HEK293 (cell line): ENCODE measurements around the gene PGBD5.

Experiments used
- BCL11A ChIP-seq: fragments of 450-650 bp; formaldehyde crosslinking; IDR thresholded peaks from 2 replicates; pipeline ENCODE4 v1.5.1; 2016; ENCODE audit warnings: low read depth, missing biosample characterization, missing genetic modification characterization
- GLIS2 ChIP-seq: fragments of 450-650 bp; formaldehyde crosslinking; IDR thresholded peaks from 2 replicates; pipeline ENCODE4 v1.5.1; 2016; ENCODE audit warnings: missing biosample characterization, missing genetic modification characterization
- KLF7 ChIP-seq: fragments of 450-650 bp; formaldehyde crosslinking; IDR thresholded peaks from 2 replicates; pipeline ENCODE4 v1.5.1; 2016; ENCODE audit warnings: missing biosample characterization, missing genetic modification characterization, borderline replicate concordance
- SP7 ChIP-seq: fragments of 450-650 bp; formaldehyde crosslinking; IDR thresholded peaks from 2 replicates; pipeline ENCODE4 v1.5.1; 2016; ENCODE audit warnings: missing biosample characterization, missing genetic modification characterization
- ZBTB20 ChIP-seq: fragments of 450-650 bp; formaldehyde crosslinking; IDR thresholded peaks from 2 replicates; pipeline ENCODE4 v1.5.1; 2016; ENCODE audit warnings: missing biosample characterization, missing genetic modification characterization
- ZFHX2 ChIP-seq: fragments of 450-650 bp; formaldehyde crosslinking; conservative IDR thresholded peaks from 2 replicates; pipeline ENCODE4 v1.5.1; 2016; ENCODE audit warnings: missing biosample characterization, missing genetic modification characterization
- ZFP37 ChIP-seq: fragments of 450-650 bp; formaldehyde crosslinking; IDR thresholded peaks from 2 replicates; pipeline ENCODE4 v1.5.1; 2016; ENCODE audit warnings: missing biosample characterization, missing genetic modification characterization
- ZNF248 ChIP-seq: fragments of 450-650 bp; formaldehyde crosslinking; IDR thresholded peaks from 2 replicates; pipeline ENCODE4 v1.5.1; 2017; ENCODE audit warnings: missing biosample characterization, missing genetic modification characterization
- ZNF501 ChIP-seq: fragments of 450-650 bp; formaldehyde crosslinking; IDR thresholded peaks from 2 replicates; pipeline ENCODE4 v1.5.1; 2016; ENCODE audit warnings: missing biosample characterization, missing genetic modification characterization
- ZNF560 ChIP-seq: fragments of 450-650 bp; formaldehyde crosslinking; IDR thresholded peaks from 2 replicates; pipeline ENCODE4 v1.5.1; 2017; ENCODE audit warnings: missing biosample characterization, missing genetic modification characterization, borderline replicate concordance
- ZNF561 ChIP-seq: fragments of 450-650 bp; IDR thresholded peaks from 2 replicates; pipeline ENCODE4 v1.5.1; 2018; ENCODE audit warnings: missing biosample characterization, missing genetic modification characterization, borderline replicate concordance
- ZNF707 ChIP-seq: fragments of 450-650 bp; formaldehyde crosslinking; IDR thresholded peaks from 2 replicates; pipeline ENCODE4 v1.5.1; 2016; ENCODE audit warnings: missing biosample characterization, missing genetic modification characterization
- TF ChIP-seq, protein P1 (sequence below): fragments of 450-650 bp; formaldehyde crosslinking; IDR thresholded peaks from 2 replicates; pipeline ENCODE4; 2016; ENCODE audit warnings: missing biosample characterization, missing genetic modification characterization
- TF ChIP-seq, protein P2 (sequence below): fragments of 450-650 bp; formaldehyde crosslinking; IDR thresholded peaks from 2 replicates; pipeline ENCODE4 v1.5.1; 2017; ENCODE audit warnings: missing biosample characterization, missing genetic modification characterization
- TF ChIP-seq, protein P3 (sequence below): fragments of 450-650 bp; formaldehyde crosslinking; conservative IDR thresholded peaks from 2 replicates; pipeline ENCODE4 v1.5.1; 2016; ENCODE audit warnings: low read depth, missing biosample characterization, missing genetic modification characterization
- TF ChIP-seq, protein P4 (sequence below): fragments of 450-650 bp; formaldehyde crosslinking; IDR thresholded peaks from 2 replicates; pipeline ENCODE4 v1.5.1; 2016; ENCODE audit warnings: missing biosample characterization, missing genetic modification characterization
- TF ChIP-seq, protein P5 (sequence below): fragments of 450-650 bp; formaldehyde crosslinking; IDR thresholded peaks from 2 replicates; pipeline ENCODE4 v1.5.1; 2016; ENCODE audit warnings: missing biosample characterization, missing genetic modification characterization, borderline replicate concordance
- TF ChIP-seq, protein P6 (sequence below): fragments of 450-650 bp; formaldehyde crosslinking; IDR thresholded peaks from 2 replicates; pipeline ENCODE4 v1.5.1; 2016; ENCODE audit warnings: missing biosample characterization, missing genetic modification characterization

Gene PGBD5

DNA sequence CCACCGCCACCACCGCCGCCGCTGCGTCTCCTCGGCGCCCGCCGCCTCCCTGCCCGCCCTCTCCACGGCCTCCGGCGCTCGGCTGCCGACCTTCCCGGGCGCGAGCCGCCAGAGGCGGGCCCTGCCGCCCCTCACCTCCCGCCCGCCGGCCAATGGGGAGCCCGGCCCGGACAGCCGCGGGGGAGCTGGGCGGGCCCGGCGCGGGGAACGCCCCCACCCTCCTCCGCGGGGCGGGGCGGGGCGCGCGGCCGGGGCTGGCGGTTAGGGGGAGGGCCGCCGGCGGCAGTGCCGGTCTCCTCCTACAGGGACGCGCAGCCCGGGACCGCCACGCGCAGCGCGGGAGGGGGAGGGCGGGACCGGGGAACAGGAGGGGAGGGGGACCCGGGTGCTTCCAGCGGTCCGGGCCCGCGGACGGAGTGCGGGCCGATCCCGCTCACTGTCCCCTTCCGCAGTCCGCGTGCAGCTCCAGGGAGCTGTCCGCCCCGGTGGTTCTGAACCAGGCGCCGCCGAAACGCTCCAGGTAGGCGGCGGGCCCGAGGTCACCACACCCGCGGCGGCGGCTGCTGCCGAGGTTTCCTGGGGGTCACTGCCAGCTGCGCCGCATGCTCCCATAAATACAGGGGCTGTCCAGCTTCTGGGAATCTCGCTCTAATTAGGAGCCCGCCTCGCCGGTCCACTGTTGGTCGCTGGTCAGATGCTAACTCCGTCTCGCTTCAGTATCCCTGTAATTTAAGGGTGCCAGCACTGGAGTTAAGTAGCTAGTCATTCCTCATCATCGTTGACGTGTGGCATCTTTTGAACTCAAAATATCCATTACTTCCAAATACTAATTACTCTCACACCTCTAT, at the start of gene PGBD5 (continued):
- peak; percentile 66 for TF ChIP-seq ZFHX2 (tag by site-specific recombination)
- TF ChIP-seq GLIS2 (tag by site-specific recombination), result peak; percentile 80
- TF ChIP-seq, protein P1, sequence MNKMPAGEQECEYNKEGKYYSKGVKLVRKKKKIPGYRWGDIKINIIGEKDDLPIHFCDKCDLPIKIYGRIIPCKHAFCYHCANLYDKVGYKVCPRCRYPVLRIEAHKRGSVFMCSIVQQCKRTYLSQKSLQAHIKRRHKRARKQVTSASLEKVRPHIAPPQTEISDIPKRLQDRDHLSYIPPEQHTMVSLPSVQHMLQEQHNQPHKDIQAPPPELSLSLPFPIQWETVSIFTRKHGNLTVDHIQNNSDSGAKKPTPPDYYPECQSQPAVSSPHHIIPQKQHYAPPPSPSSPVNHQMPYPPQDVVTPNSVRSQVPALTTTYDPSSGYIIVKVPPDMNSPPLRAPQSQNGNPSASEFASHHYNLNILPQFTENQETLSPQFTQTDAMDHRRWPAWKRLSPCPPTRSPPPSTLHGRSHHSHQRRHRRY (tag by site-specific recombination), result no peak
- TF ChIP-seq, protein P2, sequence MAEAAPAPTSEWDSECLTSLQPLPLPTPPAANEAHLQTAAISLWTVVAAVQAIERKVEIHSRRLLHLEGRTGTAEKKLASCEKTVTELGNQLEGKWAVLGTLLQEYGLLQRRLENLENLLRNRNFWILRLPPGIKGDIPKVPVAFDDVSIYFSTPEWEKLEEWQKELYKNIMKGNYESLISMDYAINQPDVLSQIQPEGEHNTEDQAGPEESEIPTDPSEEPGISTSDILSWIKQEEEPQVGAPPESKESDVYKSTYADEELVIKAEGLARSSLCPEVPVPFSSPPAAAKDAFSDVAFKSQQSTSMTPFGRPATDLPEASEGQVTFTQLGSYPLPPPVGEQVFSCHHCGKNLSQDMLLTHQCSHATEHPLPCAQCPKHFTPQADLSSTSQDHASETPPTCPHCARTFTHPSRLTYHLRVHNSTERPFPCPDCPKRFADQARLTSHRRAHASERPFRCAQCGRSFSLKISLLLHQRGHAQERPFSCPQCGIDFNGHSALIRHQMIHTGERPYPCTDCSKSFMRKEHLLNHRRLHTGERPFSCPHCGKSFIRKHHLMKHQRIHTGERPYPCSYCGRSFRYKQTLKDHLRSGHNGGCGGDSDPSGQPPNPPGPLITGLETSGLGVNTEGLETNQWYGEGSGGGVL, result peak; percentile 54; the same call in 1 of the 2 replicates
- TF ChIP-seq, protein P3, sequence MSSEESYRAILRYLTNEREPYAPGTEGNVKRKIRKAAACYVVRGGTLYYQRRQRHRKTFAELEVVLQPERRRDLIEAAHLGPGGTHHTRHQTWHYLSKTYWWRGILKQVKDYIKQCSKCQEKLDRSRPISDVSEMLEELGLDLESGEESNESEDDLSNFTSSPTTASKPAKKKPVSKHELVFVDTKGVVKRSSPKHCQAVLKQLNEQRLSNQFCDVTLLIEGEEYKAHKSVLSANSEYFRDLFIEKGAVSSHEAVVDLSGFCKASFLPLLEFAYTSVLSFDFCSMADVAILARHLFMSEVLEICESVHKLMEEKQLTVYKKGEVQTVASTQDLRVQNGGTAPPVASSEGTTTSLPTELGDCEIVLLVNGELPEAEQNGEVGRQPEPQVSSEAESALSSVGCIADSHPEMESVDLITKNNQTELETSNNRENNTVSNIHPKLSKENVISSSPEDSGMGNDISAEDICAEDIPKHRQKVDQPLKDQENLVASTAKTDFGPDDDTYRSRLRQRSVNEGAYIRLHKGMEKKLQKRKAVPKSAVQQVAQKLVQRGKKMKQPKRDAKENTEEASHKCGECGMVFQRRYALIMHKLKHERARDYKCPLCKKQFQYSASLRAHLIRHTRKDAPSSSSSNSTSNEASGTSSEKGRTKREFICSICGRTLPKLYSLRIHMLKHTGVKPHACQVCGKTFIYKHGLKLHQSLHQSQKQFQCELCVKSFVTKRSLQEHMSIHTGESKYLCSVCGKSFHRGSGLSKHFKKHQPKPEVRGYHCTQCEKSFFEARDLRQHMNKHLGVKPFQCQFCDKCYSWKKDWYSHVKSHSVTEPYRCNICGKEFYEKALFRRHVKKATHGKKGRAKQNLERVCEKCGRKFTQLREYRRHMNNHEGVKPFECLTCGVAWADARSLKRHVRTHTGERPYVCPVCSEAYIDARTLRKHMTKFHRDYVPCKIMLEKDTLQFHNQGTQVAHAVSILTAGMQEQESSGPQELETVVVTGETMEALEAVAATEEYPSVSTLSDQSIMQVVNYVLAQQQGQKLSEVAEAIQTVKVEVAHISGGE (tag by site-specific recombination), result peak; percentile 86
- 0 out of 2 replicates have a peak, but pooled peaks have one; percentile 27 for TF ChIP-seq ZFP37 (tag by site-specific recombination)
- TF ChIP-seq ZNF501, result 0 out of 2 replicates have a peak, but pooled peaks have one; percentile 50
- TF ChIP-seq ZNF560 (tag by site-specific recombination), result 0 out of 2 replicates have a peak, but pooled peaks have one; percentile 61
- TF ChIP-seq, protein P4, sequence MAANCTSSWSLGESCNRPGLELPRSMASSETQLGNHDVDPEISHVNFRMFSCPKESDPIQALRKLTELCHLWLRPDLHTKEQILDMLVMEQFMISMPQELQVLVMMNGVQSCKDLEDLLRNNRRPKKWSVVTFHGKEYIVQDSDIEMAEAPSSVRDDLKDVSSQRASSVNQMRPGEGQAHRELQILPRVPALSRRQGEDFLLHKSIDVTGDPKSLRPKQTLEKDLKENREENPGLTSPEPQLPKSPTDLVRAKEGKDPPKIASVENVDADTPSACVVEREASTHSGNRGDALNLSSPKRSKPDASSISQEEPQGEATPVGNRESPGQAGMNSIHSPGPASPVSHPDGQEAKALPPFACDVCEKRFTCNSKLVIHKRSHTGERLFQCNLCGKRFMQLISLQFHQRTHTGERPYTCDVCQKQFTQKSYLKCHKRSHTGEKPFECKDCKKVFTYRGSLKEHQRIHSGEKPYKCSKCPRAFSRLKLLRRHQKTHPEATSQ, result no peak; the same call in 1 of the 2 replicates
- peak; percentile 85; the same call in 1 of the 2 replicates for TF ChIP-seq ZNF561 (tag by site-specific recombination)
- peak; percentile 35; the same call in 1 of the 2 replicates for TF ChIP-seq BCL11A
- TF ChIP-seq ZBTB20 (tag by site-specific recombination), result peak; percentile 70; the same call in 1 of the 2 replicates
- TF ChIP-seq, protein P5, sequence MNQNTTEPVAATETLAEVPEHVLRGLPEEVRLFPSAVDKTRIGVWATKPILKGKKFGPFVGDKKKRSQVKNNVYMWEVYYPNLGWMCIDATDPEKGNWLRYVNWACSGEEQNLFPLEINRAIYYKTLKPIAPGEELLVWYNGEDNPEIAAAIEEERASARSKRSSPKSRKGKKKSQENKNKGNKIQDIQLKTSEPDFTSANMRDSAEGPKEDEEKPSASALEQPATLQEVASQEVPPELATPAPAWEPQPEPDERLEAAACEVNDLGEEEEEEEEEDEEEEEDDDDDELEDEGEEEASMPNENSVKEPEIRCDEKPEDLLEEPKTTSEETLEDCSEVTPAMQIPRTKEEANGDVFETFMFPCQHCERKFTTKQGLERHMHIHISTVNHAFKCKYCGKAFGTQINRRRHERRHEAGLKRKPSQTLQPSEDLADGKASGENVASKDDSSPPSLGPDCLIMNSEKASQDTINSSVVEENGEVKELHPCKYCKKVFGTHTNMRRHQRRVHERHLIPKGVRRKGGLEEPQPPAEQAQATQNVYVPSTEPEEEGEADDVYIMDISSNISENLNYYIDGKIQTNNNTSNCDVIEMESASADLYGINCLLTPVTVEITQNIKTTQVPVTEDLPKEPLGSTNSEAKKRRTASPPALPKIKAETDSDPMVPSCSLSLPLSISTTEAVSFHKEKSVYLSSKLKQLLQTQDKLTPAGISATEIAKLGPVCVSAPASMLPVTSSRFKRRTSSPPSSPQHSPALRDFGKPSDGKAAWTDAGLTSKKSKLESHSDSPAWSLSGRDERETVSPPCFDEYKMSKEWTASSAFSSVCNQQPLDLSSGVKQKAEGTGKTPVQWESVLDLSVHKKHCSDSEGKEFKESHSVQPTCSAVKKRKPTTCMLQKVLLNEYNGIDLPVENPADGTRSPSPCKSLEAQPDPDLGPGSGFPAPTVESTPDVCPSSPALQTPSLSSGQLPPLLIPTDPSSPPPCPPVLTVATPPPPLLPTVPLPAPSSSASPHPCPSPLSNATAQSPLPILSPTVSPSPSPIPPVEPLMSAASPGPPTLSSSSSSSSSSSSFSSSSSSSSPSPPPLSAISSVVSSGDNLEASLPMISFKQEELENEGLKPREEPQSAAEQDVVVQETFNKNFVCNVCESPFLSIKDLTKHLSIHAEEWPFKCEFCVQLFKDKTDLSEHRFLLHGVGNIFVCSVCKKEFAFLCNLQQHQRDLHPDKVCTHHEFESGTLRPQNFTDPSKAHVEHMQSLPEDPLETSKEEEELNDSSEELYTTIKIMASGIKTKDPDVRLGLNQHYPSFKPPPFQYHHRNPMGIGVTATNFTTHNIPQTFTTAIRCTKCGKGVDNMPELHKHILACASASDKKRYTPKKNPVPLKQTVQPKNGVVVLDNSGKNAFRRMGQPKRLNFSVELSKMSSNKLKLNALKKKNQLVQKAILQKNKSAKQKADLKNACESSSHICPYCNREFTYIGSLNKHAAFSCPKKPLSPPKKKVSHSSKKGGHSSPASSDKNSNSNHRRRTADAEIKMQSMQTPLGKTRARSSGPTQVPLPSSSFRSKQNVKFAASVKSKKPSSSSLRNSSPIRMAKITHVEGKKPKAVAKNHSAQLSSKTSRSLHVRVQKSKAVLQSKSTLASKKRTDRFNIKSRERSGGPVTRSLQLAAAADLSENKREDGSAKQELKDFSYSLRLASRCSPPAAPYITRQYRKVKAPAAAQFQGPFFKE (tag by site-specific recombination), result no peak
- no peak for TF ChIP-seq ZNF707 (tag by site-specific recombination)
- peak; percentile 24; the same call in 1 of the 2 replicates for TF ChIP-seq KLF7
- TF ChIP-seq ZNF248, result no peak
- TF ChIP-seq, protein P6, sequence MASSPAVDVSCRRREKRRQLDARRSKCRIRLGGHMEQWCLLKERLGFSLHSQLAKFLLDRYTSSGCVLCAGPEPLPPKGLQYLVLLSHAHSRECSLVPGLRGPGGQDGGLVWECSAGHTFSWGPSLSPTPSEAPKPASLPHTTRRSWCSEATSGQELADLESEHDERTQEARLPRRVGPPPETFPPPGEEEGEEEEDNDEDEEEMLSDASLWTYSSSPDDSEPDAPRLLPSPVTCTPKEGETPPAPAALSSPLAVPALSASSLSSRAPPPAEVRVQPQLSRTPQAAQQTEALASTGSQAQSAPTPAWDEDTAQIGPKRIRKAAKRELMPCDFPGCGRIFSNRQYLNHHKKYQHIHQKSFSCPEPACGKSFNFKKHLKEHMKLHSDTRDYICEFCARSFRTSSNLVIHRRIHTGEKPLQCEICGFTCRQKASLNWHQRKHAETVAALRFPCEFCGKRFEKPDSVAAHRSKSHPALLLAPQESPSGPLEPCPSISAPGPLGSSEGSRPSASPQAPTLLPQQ (tag by site-specific recombination), result peak; percentile 79
- peak; percentile 78 for TF ChIP-seq SP7 (tag by site-specific recombination)
